AG10803 (cell line): ENCODE data around the gene GNAI1.

Experiments
- DNase-seq: peaks from one replicate; pipeline ENCODE4 v3.0.0; 2010; ENCODE audit warnings: low read depth
- H3K4me3 ChIP-seq: 2 replicates; pipeline ENCODE4 v1.5.1; 2011; ENCODE audit warnings: mild to moderate bottlenecking, low read length, control low read depth
- TF ChIP-seq, protein P1 (sequence below): conservative IDR thresholded peaks from 2 replicates; pipeline ENCODE4 v1.5.1; 2011; ENCODE audit warnings: mild to moderate bottlenecking, low read length, control low read depth, inconsistent platforms

The GNAI1 gene

DNA sequence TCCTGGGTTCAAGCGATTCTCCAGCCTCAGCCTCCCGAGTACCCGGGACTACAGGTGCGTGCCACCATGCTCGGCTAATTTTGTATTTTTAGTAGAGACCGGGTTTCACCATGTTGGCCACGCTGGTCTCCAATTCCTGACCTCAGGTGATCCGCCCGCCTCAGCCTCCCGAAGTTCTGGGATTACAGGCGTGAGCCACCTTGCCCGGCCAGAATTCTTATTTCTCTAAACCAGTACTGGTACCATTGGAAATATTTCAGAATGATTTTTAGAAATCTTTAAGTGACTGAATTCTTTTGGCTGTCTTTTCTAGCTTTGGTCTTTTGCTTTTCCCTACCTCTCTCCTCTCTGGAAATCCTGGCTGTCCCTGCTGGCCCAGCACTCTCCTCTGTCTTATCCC is 2.8 kb downstream of the GNAI1 start:
- no peak for DNase-seq
- TF ChIP-seq, protein P1, sequence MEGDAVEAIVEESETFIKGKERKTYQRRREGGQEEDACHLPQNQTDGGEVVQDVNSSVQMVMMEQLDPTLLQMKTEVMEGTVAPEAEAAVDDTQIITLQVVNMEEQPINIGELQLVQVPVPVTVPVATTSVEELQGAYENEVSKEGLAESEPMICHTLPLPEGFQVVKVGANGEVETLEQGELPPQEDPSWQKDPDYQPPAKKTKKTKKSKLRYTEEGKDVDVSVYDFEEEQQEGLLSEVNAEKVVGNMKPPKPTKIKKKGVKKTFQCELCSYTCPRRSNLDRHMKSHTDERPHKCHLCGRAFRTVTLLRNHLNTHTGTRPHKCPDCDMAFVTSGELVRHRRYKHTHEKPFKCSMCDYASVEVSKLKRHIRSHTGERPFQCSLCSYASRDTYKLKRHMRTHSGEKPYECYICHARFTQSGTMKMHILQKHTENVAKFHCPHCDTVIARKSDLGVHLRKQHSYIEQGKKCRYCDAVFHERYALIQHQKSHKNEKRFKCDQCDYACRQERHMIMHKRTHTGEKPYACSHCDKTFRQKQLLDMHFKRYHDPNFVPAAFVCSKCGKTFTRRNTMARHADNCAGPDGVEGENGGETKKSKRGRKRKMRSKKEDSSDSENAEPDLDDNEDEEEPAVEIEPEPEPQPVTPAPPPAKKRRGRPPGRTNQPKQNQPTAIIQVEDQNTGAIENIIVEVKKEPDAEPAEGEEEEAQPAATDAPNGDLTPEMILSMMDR: no peak
- no peak overlapping the region for H3K4me3 ChIP-seq

DNA sequence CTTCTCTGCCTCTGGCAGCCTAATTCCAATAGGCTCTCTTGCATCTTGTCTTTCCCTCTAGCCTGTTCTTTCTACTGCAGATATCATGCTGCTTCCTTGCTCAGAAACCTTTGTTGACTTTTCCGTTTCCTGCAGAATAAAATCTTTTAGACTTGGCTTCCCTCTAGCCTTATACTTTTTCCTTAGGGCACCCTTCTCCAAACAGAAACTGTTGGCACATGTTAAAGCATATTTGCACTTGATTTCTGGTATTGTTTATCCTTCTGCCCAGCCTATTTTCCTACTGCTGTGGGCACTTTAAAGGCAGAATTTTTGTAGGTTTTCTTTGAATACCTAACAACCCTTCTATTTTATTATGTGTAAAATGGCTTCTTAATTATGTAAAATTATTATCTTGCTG is 4.6 kb downstream of the GNAI1 start:
- no peak for DNase-seq
- H3K4me3 ChIP-seq: no peak overlapping the region
- TF ChIP-seq, protein P1: no peak

DNA sequence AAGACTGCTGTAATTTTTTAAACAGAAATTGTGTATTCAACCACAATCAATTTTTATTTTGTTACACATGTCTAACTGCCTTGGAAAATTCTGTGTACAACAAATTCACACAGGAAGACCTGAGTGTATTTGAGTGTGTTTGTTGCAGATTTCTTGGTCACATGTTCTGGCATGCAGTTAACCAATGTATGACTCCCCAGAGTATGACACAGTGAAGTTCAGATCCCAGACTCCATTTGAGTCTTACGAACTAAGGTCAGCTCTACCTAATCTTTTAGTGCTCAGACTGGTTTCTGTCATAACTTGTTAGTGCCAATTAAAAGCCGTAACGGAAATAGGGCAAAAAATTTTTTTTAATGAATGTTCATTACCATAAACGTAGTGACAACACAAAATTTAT is 5.8 kb downstream of the GNAI1 start:
- no peak overlapping the region for H3K4me3 ChIP-seq
- TF ChIP-seq, protein P1: no peak
- DNase-seq: no peak

DNA sequence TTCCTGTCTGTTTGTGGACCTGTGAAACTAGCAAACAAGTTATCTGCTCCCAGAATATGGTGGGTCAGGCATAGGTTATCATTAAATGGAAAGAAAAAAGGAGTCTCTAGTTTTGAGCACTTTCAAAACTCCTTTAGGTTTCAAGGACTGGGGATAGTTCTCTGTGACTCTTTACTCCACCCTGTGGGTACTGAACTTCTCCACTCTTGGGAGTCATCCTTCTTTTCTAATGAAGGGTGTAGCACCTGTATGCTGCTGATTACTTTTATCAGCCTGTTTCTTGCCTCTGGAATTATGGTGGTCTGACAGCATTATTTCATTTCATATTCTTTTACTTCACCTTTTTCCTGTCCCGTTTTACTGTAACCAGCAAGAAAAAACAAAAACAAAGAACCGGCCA is 6.7 kb downstream of the GNAI1 start:
- TF ChIP-seq, protein P1: no peak
- no peak for DNase-seq
- no peak overlapping the region for H3K4me3 ChIP-seq

DNA sequence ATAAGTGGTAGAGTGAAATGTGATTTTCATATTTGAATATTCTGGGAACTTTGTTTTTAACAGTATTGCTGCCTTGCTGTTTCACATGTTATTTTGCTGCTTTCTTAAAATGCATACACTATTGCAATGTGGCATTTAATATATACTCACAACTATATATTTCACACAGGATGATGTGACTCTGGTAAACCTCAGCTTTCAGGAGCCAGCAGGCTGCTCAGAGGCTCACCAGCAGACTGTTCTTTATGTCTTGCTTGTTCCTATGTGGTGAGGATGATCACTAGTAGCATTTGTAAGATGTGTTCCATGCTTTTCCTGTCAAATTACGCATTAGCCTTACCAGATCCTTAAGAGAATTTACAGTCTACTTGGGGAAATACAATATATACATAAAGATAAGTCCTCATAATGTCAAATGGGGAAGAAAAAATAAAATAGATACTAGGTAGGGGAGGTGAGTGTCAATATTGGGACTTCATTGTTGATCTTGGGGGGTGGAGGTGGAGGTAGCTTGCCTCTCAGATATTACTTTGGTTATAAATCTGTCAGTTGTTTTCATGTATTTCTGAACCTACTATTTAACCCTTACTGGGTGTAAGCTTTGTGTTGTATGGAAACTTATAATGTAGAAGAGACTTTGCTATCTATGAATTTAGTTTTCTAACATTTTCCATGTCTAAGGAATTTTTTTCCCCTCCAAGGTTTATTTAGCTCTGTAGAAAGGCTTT is 8.4 kb downstream of the GNAI1 start:
- H3K4me3 ChIP-seq: no peak overlapping the region
- TF ChIP-seq, protein P1: no peak
- no peak for DNase-seq

DNA sequence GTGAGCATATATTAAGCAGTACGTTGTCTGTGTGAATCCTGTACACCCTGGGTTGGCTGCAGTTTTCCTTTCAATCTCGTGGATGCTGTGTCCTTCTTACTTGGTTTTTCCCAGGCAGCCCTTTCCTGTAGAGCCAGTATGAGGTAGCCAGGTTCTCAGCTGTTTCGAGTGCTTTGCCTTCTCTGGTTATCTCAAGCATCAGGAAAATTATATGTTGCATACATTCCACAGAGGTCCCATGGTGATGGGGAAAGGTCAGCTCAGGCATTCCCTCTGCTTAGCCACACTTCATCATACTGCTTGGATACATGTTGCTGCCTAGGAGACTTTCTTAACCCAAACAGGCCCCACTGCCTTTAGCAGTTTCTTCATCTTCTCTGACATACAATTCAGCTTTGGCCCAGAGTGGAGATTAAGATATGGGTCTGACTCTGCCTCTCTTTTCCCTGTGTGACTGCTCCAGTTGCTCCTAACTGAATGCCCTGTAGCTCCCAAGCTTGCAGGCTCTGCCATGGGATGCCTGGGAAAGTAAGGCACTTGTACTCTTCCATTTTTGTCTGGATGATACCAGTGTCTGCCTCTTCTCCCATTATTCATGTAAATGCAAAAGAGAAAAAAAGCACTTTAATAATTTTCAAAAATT is 11.3 kb downstream of the GNAI1 start:
- peak; percentile 91 for DNase-seq
- H3K4me3 ChIP-seq: no peak overlapping the region
- TF ChIP-seq, protein P1: no peak
